Caco-2 (cell line): ENCODE measurements around the gene GRM7. TPM values are rescaled to one million over a fixed set of nuclear protein-coding genes. Genes with fewer than 3 reads are reported as not detected.

Experiments
- BruUV-seq: library from RNA; stranded (reverse); fragments of 400-500 nt; replicated peaks from 2 replicates; lab custom pipeline; 2021; lab: Mats Ljungman, UMichigan
- CTCF ChIA-PET: fragments of 300-600 bp; sonication (Branson Sonifier 250); formaldehyde crosslinking; loops from one replicate; lab custom pipeline; 2022; ENCODE audit warnings: antibody characterized with exemption; lab: Charles Lee
- POLR2A ChIA-PET: fragments of 300-600 bp; sonication (Branson Sonifier 250); formaldehyde crosslinking; loops from one replicate; lab custom pipeline; 2022; ENCODE audit warnings: antibody characterized with exemption; lab: Charles Lee
- DNase-seq, 2 experiments: peaks; one replicate each; pipeline versions ENCODE4 v3.0.0 to v3.0.0-alpha.2; 2020 to 2022
- H3K27me3 ChIP-seq: replicated peaks from 2 replicates; pipeline ENCODE4 v1.6.0; 2011; ENCODE audit warnings: low read length; ENCODE audit not compliant: control insufficient read depth, insufficient read depth
- H3K36me3 ChIP-seq: 2 replicates; pipeline ENCODE4 v1.5.1; 2011; ENCODE audit warnings: low read length; ENCODE audit not compliant: control insufficient read depth, insufficient read depth
- H3K4me1 ChIP-seq: fragments of 250-450 bp; sonication (Bioruptor Pico); 2 replicates; pipeline ENCODE4 v1.5.1; 2020; ENCODE audit warnings: mild to moderate bottlenecking
- H3K4me3 ChIP-seq: 2 replicates; pipeline ENCODE4 v1.5.1; 2011; ENCODE audit warnings: low read depth, mild to moderate bottlenecking, control low read depth, low read length
- H3K9me3 ChIP-seq: fragments of 250-450 bp; sonication (Bioruptor Pico); 2 replicates; pipeline ENCODE4 v1.5.1; 2020; ENCODE audit warnings: mild to moderate bottlenecking, moderate library complexity
- H3K27ac Mint-ChIP-seq: one replicate; pipeline ENCODE4 v1.8.0; 2022; ENCODE audit warnings: mixed read lengths; ENCODE audit not compliant: unreplicated experiment
- H3K27me3 Mint-ChIP-seq: one replicate; pipeline ENCODE4 v1.8.0; 2022; ENCODE audit warnings: mixed read lengths; ENCODE audit not compliant: insufficient read depth, unreplicated experiment
- H3K36me3 Mint-ChIP-seq: one replicate; pipeline ENCODE4 v1.8.0; 2022; ENCODE audit warnings: mild to moderate bottlenecking, mixed read lengths; ENCODE audit not compliant: insufficient read depth, unreplicated experiment
- H3K4me1 Mint-ChIP-seq: one replicate; pipeline ENCODE4 v1.8.0; 2022; ENCODE audit warnings: low read depth, mixed read lengths; ENCODE audit not compliant: unreplicated experiment
- H3K4me3 Mint-ChIP-seq: one replicate; pipeline ENCODE4 v1.8.0; 2022; ENCODE audit warnings: mild to moderate bottlenecking, moderate library complexity, mixed read lengths; ENCODE audit not compliant: unreplicated experiment
- H3K9me3 Mint-ChIP-seq: one replicate; pipeline ENCODE4 v1.8.0; 2022; ENCODE audit warnings: mixed read lengths; ENCODE audit not compliant: unreplicated experiment
- intact Hi-C: fragments of 100-400 bp; cut with micrococcal nuclease; formaldehyde crosslinking; loops from one replicate; pipeline ENCODE4 v1.10.0; 2022; ENCODE audit not compliant: unreplicated experiment
- total RNA-seq: library from RNA; stranded (reverse); gene quantifications from 2 replicates; pipeline ENCODE4 v1.2.3, GENCODE V29; 2022
- TF ChIP-seq, protein P1 (sequence below), 2 experiments: fragments of 200-600 bp in 1 of 2; IDR thresholded peaks; 1 replicate in 1 of 2; 2 replicates in 1 of 2; pipeline versions ENCODE4 v1.5.1 to v1.8.0; 2011 to 2022; ENCODE audit warnings: antibody characterized with exemption in 1 of 2, control low read depth in 1 of 2, inconsistent platforms in 1 of 2, low read depth in 1 of 2, low read length in 1 of 2, mild to moderate bottlenecking in 1 of 2, moderate library complexity in 1 of 2; ENCODE audit not compliant: insufficient read depth in 1 of 2, severe bottlenecking in 1 of 2, unreplicated experiment in 1 of 2

The GRM7 gene
- total RNA-seq, 1 experiment from 2014 or later = not detected

DNA sequence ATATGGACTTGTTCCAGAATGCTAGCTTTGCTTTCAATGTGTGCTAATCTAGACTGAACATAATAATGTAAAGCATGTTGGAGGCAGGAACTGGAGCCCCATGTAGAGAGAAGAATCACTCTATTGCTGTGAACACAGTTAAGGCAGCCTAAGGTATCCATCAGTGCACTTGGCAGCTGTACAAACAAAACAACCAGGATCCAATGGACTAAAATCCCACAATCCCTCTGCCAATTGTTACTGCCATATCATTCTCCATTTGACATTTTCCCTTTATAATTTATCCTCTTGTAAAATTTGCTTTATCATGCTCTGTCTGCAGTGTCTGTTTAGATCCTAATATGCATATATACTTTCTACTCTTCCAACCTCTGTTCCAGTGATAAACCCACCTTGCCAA lies 883.9 kb downstream of the GRM7 start:
- Mint-ChIP-seq H3K9me3 (no peaks in the 10 kb centered on the region), H3K4me3 (no peak overlapping the region), H3K27me3 (peaks cover 3% of the 10 kb centered on the region), H3K27ac (no peak overlapping the region), H3K36me3 (no peaks in the 10 kb centered on the region), H3K4me1 (no peaks in the 10 kb centered on the region)
- H3K4me1 ChIP-seq = no peaks in the 10 kb centered on the region
- no peaks in the 10 kb centered on the region for H3K9me3 ChIP-seq
- ChIA-PET CTCF (no interaction called here), POLR2A (no interaction called here)
- H3K27me3 ChIP-seq = no peaks in the 10 kb centered on the region; the same call in 1 of the 2 replicates
- BruUV-seq = no TSS peak
- intact Hi-C loops = no loop called here
- H3K36me3 ChIP-seq = no peaks in the 10 kb centered on the region
- no peak overlapping the region for H3K4me3 ChIP-seq
- DNase-seq = no peak
- TF ChIP-seq, protein P1, sequence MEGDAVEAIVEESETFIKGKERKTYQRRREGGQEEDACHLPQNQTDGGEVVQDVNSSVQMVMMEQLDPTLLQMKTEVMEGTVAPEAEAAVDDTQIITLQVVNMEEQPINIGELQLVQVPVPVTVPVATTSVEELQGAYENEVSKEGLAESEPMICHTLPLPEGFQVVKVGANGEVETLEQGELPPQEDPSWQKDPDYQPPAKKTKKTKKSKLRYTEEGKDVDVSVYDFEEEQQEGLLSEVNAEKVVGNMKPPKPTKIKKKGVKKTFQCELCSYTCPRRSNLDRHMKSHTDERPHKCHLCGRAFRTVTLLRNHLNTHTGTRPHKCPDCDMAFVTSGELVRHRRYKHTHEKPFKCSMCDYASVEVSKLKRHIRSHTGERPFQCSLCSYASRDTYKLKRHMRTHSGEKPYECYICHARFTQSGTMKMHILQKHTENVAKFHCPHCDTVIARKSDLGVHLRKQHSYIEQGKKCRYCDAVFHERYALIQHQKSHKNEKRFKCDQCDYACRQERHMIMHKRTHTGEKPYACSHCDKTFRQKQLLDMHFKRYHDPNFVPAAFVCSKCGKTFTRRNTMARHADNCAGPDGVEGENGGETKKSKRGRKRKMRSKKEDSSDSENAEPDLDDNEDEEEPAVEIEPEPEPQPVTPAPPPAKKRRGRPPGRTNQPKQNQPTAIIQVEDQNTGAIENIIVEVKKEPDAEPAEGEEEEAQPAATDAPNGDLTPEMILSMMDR (IDR thresholded peaks at IDR 0.05; ENCODE audit: insufficient read depth in 1 of 2, low read depth in 1 of 2, low read length in 1 of 2, severe bottlenecking in 1 of 2, unreplicated experiment in 1 of 2) = no peak

GRCh38 chr3:7745711-7746110 lies 884.8 kb downstream of the GRM7 start:
- ChIA-PET POLR2A (no interaction called here), CTCF (no interaction called here)
- H3K27ac Mint-ChIP-seq = no peak overlapping the region
- BruUV-seq = no TSS peak
- H3K36me3 ChIP-seq = no peaks in the 10 kb centered on the region
- no peaks in the 10 kb centered on the region for H3K9me3 ChIP-seq
- H3K4me3 ChIP-seq = no peak overlapping the region
- H3K4me1 ChIP-seq = no peaks in the 10 kb centered on the region
- TF ChIP-seq, protein P1 (IDR thresholded peaks at IDR 0.05; ENCODE audit: insufficient read depth in 1 of 2, low read depth in 1 of 2, low read length in 1 of 2, severe bottlenecking in 1 of 2, unreplicated experiment in 1 of 2) = no peak
- H3K4me1 Mint-ChIP-seq = no peaks in the 10 kb centered on the region
- H3K27me3 Mint-ChIP-seq = peaks cover 3% of the 10 kb centered on the region
- H3K9me3 Mint-ChIP-seq = no peaks in the 10 kb centered on the region
- H3K36me3 Mint-ChIP-seq = no peaks in the 10 kb centered on the region
- no peak overlapping the region for H3K4me3 Mint-ChIP-seq
- no peaks in the 10 kb centered on the region; the same call in 1 of the 2 replicates for H3K27me3 ChIP-seq
- no peak for DNase-seq
- intact Hi-C loops = no loop called here

DNA sequence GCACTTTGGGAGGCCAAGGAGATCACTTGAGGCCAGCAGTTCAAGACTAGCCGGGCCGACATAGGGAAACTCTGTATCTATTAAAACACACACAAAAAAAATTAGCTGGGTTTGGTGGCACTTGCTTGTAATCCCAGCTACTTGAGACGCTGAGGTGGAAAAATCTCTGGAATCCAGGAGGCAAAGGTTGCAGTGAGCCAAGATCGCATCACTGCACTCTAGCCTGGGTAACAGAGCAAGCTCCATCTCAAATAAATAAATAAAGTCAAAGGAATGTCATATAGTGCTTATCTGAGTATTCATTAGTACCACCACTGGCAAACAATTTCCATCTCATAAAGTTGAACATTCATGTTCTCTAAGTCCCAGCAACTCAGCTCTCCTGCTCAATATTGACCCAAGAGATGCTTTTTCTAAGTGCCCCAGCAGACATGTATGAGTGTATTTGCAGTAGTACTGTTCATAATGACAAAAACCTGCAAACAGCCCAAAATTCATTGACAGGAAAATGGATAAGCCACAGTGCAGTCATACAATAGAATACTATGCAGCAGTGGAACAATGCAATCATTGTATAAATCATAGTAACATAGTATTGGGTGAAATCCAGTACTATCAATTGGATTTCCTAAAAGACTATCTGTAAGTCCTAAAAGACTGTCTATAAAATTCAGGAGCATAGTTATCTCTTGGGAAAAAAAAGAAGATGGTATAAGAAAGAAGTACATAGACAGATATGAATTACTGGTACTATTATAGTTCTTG lies 889.2 kb downstream of the GRM7 start:
- Mint-ChIP-seq H3K9me3 (no peaks in the 10 kb centered on the region), H3K4me1 (no peaks in the 10 kb centered on the region), H3K4me3 (no peak overlapping the region), H3K27me3 (peaks cover 6% of the 10 kb centered on the region), H3K27ac (no peak overlapping the region), H3K36me3 (no peaks in the 10 kb centered on the region)
- Histone ChIP-seq H3K4me3 (no peak overlapping the region), H3K4me1 (no peaks in the 10 kb centered on the region), H3K9me3 (no peaks in the 10 kb centered on the region), H3K36me3 (no peaks in the 10 kb centered on the region), H3K27me3 (no peaks in the 10 kb centered on the region; the same call in 1 of the 2 replicates)
- ChIA-PET CTCF (no interaction called here), POLR2A (no interaction called here)
- BruUV-seq = no TSS peak
- no peak for DNase-seq
- intact Hi-C loops = no loop called here
- TF ChIP-seq, protein P1 (IDR thresholded peaks at IDR 0.05; ENCODE audit: insufficient read depth in 1 of 2, low read depth in 1 of 2, low read length in 1 of 2, severe bottlenecking in 1 of 2, unreplicated experiment in 1 of 2) = no peak
